Caco-2 (cell line): ENCODE data around the gene COL13A1. TPM values are rescaled to one million over a fixed set of nuclear protein-coding genes. Genes with fewer than 3 reads are reported as not detected.
A peak's percentile ranks its signal among the peaks of the same experiment; 100 is the strongest.

Experiments used
- BruUV-seq: library from RNA; stranded (reverse); fragments of 400-500 nt; replicated peaks from 2 replicates; lab custom pipeline; 2021; lab: Mats Ljungman, UMichigan
- CTCF ChIA-PET: fragments of 300-600 bp; sonication (Branson Sonifier 250); formaldehyde crosslinking; loops from one replicate; lab custom pipeline; 2022; ENCODE audit warnings: antibody characterized with exemption; lab: Charles Lee
- POLR2A ChIA-PET: fragments of 300-600 bp; sonication (Branson Sonifier 250); formaldehyde crosslinking; loops from one replicate; lab custom pipeline; 2022; ENCODE audit warnings: antibody characterized with exemption; lab: Charles Lee
- DNase-seq, 2 experiments: peaks; one replicate each; pipeline versions ENCODE4 v3.0.0 to v3.0.0-alpha.2; 2020 to 2022
- H3K27me3 ChIP-seq: replicated peaks from 2 replicates; pipeline ENCODE4 v1.6.0; 2011; ENCODE audit warnings: low read length; ENCODE audit not compliant: control insufficient read depth, insufficient read depth
- H3K36me3 ChIP-seq: 2 replicates; pipeline ENCODE4 v1.5.1; 2011; ENCODE audit warnings: low read length; ENCODE audit not compliant: control insufficient read depth, insufficient read depth
- H3K4me1 ChIP-seq: fragments of 250-450 bp; sonication (Bioruptor Pico); 2 replicates; pipeline ENCODE4 v1.5.1; 2020; ENCODE audit warnings: mild to moderate bottlenecking
- H3K4me3 ChIP-seq: 2 replicates; pipeline ENCODE4 v1.5.1; 2011; ENCODE audit warnings: low read depth, mild to moderate bottlenecking, control low read depth, low read length
- H3K9me3 ChIP-seq: fragments of 250-450 bp; sonication (Bioruptor Pico); 2 replicates; pipeline ENCODE4 v1.5.1; 2020; ENCODE audit warnings: mild to moderate bottlenecking, moderate library complexity
- H3K27ac Mint-ChIP-seq: one replicate; pipeline ENCODE4 v1.8.0; 2022; ENCODE audit warnings: mixed read lengths; ENCODE audit not compliant: unreplicated experiment
- H3K27me3 Mint-ChIP-seq: one replicate; pipeline ENCODE4 v1.8.0; 2022; ENCODE audit warnings: mixed read lengths; ENCODE audit not compliant: insufficient read depth, unreplicated experiment
- H3K36me3 Mint-ChIP-seq: one replicate; pipeline ENCODE4 v1.8.0; 2022; ENCODE audit warnings: mild to moderate bottlenecking, mixed read lengths; ENCODE audit not compliant: insufficient read depth, unreplicated experiment
- H3K4me1 Mint-ChIP-seq: one replicate; pipeline ENCODE4 v1.8.0; 2022; ENCODE audit warnings: low read depth, mixed read lengths; ENCODE audit not compliant: unreplicated experiment
- H3K4me3 Mint-ChIP-seq: one replicate; pipeline ENCODE4 v1.8.0; 2022; ENCODE audit warnings: mild to moderate bottlenecking, moderate library complexity, mixed read lengths; ENCODE audit not compliant: unreplicated experiment
- H3K9me3 Mint-ChIP-seq: one replicate; pipeline ENCODE4 v1.8.0; 2022; ENCODE audit warnings: mixed read lengths; ENCODE audit not compliant: unreplicated experiment
- intact Hi-C: fragments of 100-400 bp; cut with micrococcal nuclease; formaldehyde crosslinking; loops from one replicate; pipeline ENCODE4 v1.10.0; 2022; ENCODE audit not compliant: unreplicated experiment
- total RNA-seq: library from RNA; stranded (reverse); gene quantifications from 2 replicates; pipeline ENCODE4 v1.2.3, GENCODE V29; 2022
- TF ChIP-seq, protein P1 (sequence below), 2 experiments: fragments of 200-600 bp in 1 of 2; IDR thresholded peaks; 1 replicate in 1 of 2; 2 replicates in 1 of 2; pipeline versions ENCODE4 v1.5.1 to v1.8.0; 2011 to 2022; ENCODE audit warnings: antibody characterized with exemption in 1 of 2, control low read depth in 1 of 2, inconsistent platforms in 1 of 2, low read depth in 1 of 2, low read length in 1 of 2, mild to moderate bottlenecking in 1 of 2, moderate library complexity in 1 of 2; ENCODE audit not compliant: insufficient read depth in 1 of 2, severe bottlenecking in 1 of 2, unreplicated experiment in 1 of 2

COL13A1 gene
- total RNA-seq, 1 experiment from 2014 or later = not detected

- TF ChIP-seq, protein P1, sequence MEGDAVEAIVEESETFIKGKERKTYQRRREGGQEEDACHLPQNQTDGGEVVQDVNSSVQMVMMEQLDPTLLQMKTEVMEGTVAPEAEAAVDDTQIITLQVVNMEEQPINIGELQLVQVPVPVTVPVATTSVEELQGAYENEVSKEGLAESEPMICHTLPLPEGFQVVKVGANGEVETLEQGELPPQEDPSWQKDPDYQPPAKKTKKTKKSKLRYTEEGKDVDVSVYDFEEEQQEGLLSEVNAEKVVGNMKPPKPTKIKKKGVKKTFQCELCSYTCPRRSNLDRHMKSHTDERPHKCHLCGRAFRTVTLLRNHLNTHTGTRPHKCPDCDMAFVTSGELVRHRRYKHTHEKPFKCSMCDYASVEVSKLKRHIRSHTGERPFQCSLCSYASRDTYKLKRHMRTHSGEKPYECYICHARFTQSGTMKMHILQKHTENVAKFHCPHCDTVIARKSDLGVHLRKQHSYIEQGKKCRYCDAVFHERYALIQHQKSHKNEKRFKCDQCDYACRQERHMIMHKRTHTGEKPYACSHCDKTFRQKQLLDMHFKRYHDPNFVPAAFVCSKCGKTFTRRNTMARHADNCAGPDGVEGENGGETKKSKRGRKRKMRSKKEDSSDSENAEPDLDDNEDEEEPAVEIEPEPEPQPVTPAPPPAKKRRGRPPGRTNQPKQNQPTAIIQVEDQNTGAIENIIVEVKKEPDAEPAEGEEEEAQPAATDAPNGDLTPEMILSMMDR (IDR thresholded peaks at IDR 0.05; ENCODE audit: insufficient read depth in 1 of 2, low read depth in 1 of 2, low read length in 1 of 2, severe bottlenecking in 1 of 2, unreplicated experiment in 1 of 2) = no peak
- Histone ChIP-seq H3K4me3 (no peak overlapping the region), H3K4me1 (no peaks in the 10 kb centered on the region), H3K36me3 (no peaks in the 10 kb centered on the region), H3K9me3 (no peaks in the 10 kb centered on the region), H3K27me3 (peaks cover 3% of the 10 kb centered on the region; the same call in 1 of the 2 replicates)
- Mint-ChIP-seq H3K4me1 (no peaks in the 10 kb centered on the region), H3K27ac (no peak overlapping the region), H3K27me3 (peaks cover 41% of the 10 kb centered on the region), H3K9me3 (no peaks in the 10 kb centered on the region), H3K36me3 (no peaks in the 10 kb centered on the region), H3K4me3 (no peak overlapping the region)
- DNase-seq = peak in 1 of 2 experiments; percentile 30
- BruUV-seq = no TSS peak
- ChIA-PET CTCF (interaction anchor here (0.5 to 1.2 kb wide), 2 partner anchors 45 to 71 kb away, joined by 3 read pairs; no protein-coding TSS in a partner anchor), POLR2A (no interaction called here)
- intact Hi-C loops = no loop called here
Measured at GRCh38 chr10:69953851-69954250, 152.1 kb downstream of the COL13A1 start.

- Mint-ChIP-seq H3K4me1 (no peaks in the 10 kb centered on the region), H3K9me3 (no peaks in the 10 kb centered on the region), H3K27me3 (peaks cover 35% of the 10 kb centered on the region), H3K27ac (no peak overlapping the region), H3K4me3 (no peak overlapping the region), H3K36me3 (no peaks in the 10 kb centered on the region)
- peak in 1 of 2 experiments; percentile 33 for DNase-seq
- H3K9me3 ChIP-seq = no peaks in the 10 kb centered on the region
- peaks cover 3% of the 10 kb centered on the region for H3K27me3 ChIP-seq
- ChIA-PET CTCF (interaction anchor here (0.8 to 0.9 kb wide), 2 partner anchors 10 to 54 kb away, joined by 3 read pairs; no protein-coding TSS in a partner anchor), POLR2A (no interaction called here)
- no peaks in the 10 kb centered on the region for H3K4me1 ChIP-seq
- H3K36me3 ChIP-seq = no peaks in the 10 kb centered on the region
- intact Hi-C loops = no loop called here
- H3K4me3 ChIP-seq = no peak overlapping the region
- BruUV-seq = no TSS peak
- TF ChIP-seq, protein P1 (IDR thresholded peaks at IDR 0.05; ENCODE audit: insufficient read depth in 1 of 2, low read depth in 1 of 2, low read length in 1 of 2, severe bottlenecking in 1 of 2, unreplicated experiment in 1 of 2) = no peak
Measured at GRCh38 chr10:69955211-69955805, 153.6 kb downstream of the COL13A1 start.

GRCh38 chr10:69955897-69956740 lies 154.4 kb downstream of the COL13A1 start:
- no peak overlapping the region for H3K4me3 Mint-ChIP-seq
- H3K9me3 Mint-ChIP-seq = no peaks in the 10 kb centered on the region
- POLR2A ChIA-PET = no interaction called here

More at GRCh38 chr10:69955897-69956740, 154.4 kb downstream of the COL13A1 start:
- Mint-ChIP-seq H3K36me3 (no peaks in the 10 kb centered on the region), H3K27me3 (peaks cover 34% of the 10 kb centered on the region), H3K4me1 (no peaks in the 10 kb centered on the region), H3K27ac (no peak overlapping the region)
- DNase-seq = peak in 1 of 2 experiments; percentile 35
- intact Hi-C loops = no loop called here
- CTCF ChIA-PET = interaction anchor here (0.7 to 0.8 kb wide), 2 partner anchors 11 to 208 kb away, joined by 3 read pairs; no protein-coding TSS in a partner anchor
- Histone ChIP-seq H3K4me1 (no peaks in the 10 kb centered on the region), H3K36me3 (no peaks in the 10 kb centered on the region), H3K9me3 (no peaks in the 10 kb centered on the region), H3K27me3 (peaks cover 3% of the 10 kb centered on the region), H3K4me3 (no peak overlapping the region)
- no TSS peak for BruUV-seq
- TF ChIP-seq, protein P1 (IDR thresholded peaks at IDR 0.05; ENCODE audit: insufficient read depth in 1 of 2, low read depth in 1 of 2, low read length in 1 of 2, severe bottlenecking in 1 of 2, unreplicated experiment in 1 of 2) = no peak
